NCI-H2107 (cell line): ENCODE measurements around the gene EMC6.

Source experiments
- DNase-seq: peaks from one replicate; lab custom pipeline; 2025; lab: John Stamatoyannopoulos, UW

The EMC6 gene

GRCh38 chr17:3656353-3656752 lies 12.3 kb upstream of the EMC6 start:
- DNase-seq = no peak

- DNase-seq = no peak
Measured at GRCh38 chr17:3656755-3657587, 11.6 kb upstream of the EMC6 start.

- DNase-seq = no peak
Measured at GRCh38 chr17:3657588-3657869, 11.1 kb upstream of the EMC6 start.

GRCh38 chr17:3657874-3658783 lies 10.5 kb upstream of the EMC6 start:
- no peak for DNase-seq

GRCh38 chr17:3658784-3659449 lies 9.7 kb upstream of the EMC6 start:
- no peak for DNase-seq

GRCh38 chr17:3659541-3660111 lies 9.0 kb upstream of the EMC6 start:
- no peak for DNase-seq

- no peak for DNase-seq
Measured at GRCh38 chr17:3660311-3660891, 8.2 kb upstream of the EMC6 start.

GRCh38 chr17:3663102-3664011 lies 5.3 kb upstream of the EMC6 start:
- DNase-seq = no peak

GRCh38 chr17:3665834-3666233 lies 2.8 kb upstream of the EMC6 start:
- no peak for DNase-seq

- no peak for DNase-seq
Measured at GRCh38 chr17:3666516-3666915, 2.1 kb upstream of the EMC6 start.

- DNase-seq = no peak
Measured at GRCh38 chr17:3667366-3668278, 990 bp upstream of the EMC6 start.

- DNase-seq = no peak
Measured at GRCh38 chr17:3669085-3669347, 404 bp downstream of the EMC6 start.

GRCh38 chr17:3669548-3669947 lies 936 bp downstream of the EMC6 start:
- no peak for DNase-seq

GRCh38 chr17:3672571-3672970 lies 4.0 kb downstream of the EMC6 start:
- DNase-seq = no peak

GRCh38 chr17:3675886-3676285 lies 7.3 kb downstream of the EMC6 start:
- no peak for DNase-seq

- DNase-seq = no peak
Measured at GRCh38 chr17:3678095-3678820, 9.6 kb downstream of the EMC6 start.

- no peak for DNase-seq
Measured at GRCh38 chr17:3678821-3679530, 10.4 kb downstream of the EMC6 start.

- DNase-seq = no peak
Measured at GRCh38 chr17:3679531-3680126, 11.0 kb downstream of the EMC6 start.
